Astrocyte (in vitro differentiated cells and primary cell): ENCODE results near the gene AQP1.

Experiments used
- EZH2 ChIP-seq: IDR thresholded peaks from 2 replicates; pipeline ENCODE4 v1.6.1; 2012; ENCODE audit warnings: mild to moderate bottlenecking, low read length, inconsistent platforms; ENCODE audit not compliant: insufficient read depth
- TF ChIP-seq, protein P1 (sequence below): IDR thresholded peaks from 2 replicates; pipeline ENCODE4 v1.5.1; 2011; ENCODE audit warnings: low read depth, mild to moderate bottlenecking, inconsistent platforms, low read length, moderate library complexity; ENCODE audit not compliant: insufficient read depth

DNA sequence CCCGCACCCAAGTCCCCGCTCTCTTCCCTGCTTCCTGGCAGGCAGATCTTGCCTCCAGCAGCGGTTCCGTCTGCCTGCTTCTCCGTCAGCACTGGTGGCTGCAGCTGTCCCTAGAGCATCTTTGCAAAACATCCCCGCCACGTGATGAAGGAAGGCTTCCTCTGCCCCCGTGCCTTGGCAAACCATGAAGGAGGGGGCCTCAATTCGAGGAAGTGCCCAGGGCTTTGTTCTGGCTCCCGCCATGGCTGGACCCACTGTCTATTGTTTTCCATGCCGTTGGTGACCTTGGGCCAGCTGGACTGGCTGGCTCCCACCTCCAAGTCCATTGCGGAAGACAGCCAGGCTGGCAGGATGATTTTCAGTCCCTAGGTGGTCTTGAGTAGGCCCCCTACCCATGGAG is 13.2 kb upstream of the AQP1 start:
- TF ChIP-seq, protein P1, sequence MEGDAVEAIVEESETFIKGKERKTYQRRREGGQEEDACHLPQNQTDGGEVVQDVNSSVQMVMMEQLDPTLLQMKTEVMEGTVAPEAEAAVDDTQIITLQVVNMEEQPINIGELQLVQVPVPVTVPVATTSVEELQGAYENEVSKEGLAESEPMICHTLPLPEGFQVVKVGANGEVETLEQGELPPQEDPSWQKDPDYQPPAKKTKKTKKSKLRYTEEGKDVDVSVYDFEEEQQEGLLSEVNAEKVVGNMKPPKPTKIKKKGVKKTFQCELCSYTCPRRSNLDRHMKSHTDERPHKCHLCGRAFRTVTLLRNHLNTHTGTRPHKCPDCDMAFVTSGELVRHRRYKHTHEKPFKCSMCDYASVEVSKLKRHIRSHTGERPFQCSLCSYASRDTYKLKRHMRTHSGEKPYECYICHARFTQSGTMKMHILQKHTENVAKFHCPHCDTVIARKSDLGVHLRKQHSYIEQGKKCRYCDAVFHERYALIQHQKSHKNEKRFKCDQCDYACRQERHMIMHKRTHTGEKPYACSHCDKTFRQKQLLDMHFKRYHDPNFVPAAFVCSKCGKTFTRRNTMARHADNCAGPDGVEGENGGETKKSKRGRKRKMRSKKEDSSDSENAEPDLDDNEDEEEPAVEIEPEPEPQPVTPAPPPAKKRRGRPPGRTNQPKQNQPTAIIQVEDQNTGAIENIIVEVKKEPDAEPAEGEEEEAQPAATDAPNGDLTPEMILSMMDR = no peak
- no peak for TF ChIP-seq EZH2
